Measurements from ENCODE around the gene TARP.

Gene TARP

DNA sequence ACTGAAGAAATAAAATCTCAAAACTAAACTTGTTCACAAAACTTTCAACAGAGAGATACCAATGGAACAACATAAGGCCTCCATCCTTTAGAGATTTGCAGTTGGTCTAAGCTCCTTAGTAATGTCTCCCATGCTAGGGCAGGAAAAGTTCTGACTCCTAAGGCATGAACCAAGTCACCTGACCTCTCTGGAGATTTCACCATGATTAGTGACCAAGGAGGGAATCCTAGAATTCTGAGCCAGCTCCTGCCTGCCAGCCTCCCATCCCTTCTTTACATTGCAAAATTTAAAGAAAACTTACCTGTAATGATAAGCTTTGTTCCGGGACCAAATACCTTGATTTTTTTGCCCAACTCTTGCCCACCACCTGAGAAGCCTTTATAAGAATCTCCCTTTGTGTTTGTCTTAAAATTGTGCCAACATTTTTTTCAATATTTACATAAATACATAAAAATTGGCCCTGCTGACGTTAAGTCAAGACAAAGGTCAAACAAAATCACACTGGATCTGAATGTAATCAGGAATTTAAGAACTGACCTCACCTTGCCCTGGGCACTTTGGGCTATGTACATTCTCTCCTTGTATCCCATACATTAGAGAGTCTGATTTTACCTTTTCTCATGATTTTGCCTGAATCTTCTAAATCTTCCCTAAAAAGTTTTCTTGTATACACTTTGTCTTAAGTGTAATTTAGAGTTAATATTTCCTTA, at the start of gene TARP:
TSS of gene TARP (minus strand) at position 351 of the 710 bp plus-strand sequence.
- intact Hi-C loops (cut with DNase I), result no loop called here
- DNase-seq (ENCODE audit: low spot score), result no peak

DNA sequence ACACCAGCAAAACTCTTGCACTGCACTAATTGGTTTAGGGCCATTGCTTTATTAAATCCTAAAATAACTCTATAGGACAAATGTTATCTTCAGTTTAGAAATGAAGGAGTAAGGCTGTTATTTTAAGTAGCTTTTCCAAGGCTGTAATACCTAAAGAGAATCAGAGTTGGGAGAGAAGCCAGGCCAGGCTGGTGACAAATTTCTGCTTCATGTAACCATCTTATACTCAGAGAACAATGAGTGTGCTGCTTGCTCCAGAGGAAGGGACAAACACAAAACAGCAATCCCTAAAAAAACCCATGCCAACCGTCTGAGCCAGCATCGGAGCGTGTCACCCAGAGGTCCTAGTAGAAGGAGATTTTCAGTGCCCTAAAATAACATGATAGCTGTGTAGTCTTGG, 49.7 kb upstream of the TARP start:
- no peak for DNase-seq (ENCODE audit: low spot score)
- intact Hi-C loops (cut with DNase I), result no loop called here

DNA sequence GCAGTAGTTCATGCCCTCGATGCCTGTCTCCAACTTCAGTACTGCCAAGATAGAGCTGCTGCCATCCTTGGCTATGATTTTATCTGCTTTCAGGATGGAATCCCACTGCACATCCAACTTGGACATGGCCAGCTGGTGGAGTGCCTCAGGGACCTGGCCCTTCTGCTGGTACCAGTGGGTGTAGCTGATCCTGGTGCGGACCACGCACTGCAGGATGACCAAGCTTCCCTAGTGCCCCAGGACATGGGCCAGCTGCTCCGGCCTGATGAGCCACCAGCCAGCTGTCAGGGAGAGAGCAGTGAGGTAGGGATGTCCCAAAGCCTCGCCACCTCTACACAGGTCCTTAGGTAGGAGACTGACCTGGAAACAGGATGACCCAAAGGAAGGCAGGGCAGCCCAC, 49.0 kb upstream of the TARP start:
- DNase-seq (ENCODE audit: low spot score), result no peak
- intact Hi-C loops (cut with DNase I), result no loop called here

DNA sequence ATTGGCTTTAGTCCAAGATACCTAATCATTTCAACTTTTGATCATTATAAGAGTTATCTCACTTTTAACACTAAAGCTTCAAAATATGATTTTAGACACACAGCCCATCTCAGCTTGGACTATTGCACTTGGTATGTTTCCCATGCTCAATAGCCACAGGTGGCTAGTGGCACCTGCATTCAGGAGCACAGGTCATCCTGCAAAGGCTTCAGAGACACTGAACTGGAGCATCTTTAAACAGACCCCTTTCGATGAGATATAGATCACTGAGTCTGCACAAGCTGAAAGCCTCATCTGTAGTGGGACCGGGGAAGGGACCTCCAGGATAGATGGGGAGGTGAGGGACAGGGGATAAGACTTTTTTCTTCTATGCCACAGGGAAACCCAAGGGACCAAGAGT, 48.5 kb upstream of the TARP start:
- intact Hi-C loops (cut with DNase I), result no loop called here
- no peak for DNase-seq (ENCODE audit: low spot score)

DNA sequence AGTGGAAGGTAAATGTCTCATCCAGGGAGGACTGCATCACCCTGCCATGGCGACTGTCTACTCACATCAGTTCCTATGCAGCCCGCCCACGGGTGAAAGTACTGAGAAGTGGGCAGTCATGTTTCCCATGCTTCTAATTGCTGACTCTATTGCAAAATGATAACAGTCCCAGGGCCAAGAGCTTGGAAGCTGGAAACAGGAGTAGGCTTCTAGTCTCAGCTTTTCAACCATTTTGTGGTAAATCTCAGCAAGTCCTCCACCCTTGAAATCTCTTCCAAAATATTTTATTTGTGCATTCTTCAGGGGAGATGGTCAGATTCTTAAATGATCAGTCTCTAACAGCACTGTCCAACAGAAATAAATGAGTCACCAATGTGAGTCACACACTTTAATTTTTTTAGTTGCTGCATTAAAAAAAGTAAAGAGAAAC, 48.1 kb upstream of the TARP start:
- intact Hi-C loops (cut with DNase I), result no loop called here
- no peak for DNase-seq (ENCODE audit: low spot score)

DNA sequence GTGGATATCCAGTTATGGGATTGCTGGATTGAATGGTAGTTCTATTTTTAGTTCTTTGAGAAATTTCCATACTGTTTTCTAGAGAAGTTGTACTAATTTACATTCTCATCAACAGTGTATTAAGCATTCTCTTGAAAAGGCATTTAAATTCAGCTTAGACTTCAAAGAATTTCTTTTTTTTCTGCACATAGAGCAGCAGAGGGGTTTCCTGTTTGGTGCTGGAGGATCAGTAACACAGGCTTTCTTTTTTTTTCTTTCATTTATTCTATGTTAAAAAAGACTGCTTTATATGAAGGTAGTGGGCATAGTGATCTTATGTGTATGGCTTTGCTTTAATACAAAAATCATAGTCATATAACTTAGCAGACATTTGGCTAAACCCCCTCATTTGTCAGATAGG, 47.6 kb upstream of the TARP start:
- intact Hi-C loops (cut with DNase I), result no loop called here

DNA sequence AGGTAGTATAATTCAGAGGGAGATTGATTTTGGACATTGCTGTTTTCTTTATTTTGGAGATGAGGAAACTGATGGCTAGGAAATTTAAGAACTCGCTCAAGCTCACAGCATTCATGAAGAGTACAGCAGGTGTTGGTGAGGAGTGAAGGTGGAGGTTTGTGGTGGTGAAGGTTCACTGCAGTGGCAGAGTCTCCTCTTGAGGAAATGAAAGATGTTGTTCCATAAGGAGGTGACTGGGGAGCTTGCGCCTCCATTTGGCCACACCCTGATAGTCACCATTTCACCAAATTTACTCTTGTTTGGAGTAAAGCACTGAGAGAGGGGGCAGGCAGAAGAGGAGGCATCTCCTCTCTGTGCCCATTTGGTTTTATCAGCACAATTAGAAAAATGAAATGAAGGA, 46.4 kb upstream of the TARP start:
- intact Hi-C loops (cut with DNase I), result no loop called here
- no peak for DNase-seq (ENCODE audit: low spot score)

More for the DNA sequence above, 47.6 kb upstream of the TARP start:
- DNase-seq (ENCODE audit: low spot score), result no peak

DNA sequence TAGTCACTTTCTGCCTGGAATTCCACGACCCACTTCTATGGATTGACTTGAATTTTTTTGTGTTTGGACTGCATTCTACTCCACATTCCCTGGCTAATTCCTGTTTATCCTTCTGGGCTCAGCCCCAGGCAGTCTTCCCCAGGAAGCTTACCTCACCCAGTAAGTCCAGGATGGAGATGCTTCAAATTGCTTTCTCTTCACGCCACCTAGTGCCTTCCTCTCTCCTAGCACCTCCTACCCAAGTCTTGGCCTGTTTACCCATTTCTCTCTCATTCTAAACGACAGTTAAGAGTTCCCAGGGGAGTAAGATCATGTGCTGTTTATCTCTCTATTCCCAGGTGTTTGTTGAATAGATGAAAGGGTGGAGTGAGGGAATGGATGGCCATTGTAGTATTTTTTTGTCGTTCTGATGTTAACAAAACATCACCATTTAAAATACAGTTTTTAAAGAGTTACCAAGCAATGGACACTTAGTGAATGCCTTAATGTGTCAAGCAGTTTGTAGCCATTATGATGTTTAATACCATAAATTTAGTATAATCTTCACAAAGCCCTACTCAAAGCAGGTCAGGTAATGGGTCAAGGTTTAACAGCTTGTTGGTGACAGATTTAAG, 45.5 kb upstream of the TARP start:
- intact Hi-C loops (cut with DNase I), result no loop called here

DNA sequence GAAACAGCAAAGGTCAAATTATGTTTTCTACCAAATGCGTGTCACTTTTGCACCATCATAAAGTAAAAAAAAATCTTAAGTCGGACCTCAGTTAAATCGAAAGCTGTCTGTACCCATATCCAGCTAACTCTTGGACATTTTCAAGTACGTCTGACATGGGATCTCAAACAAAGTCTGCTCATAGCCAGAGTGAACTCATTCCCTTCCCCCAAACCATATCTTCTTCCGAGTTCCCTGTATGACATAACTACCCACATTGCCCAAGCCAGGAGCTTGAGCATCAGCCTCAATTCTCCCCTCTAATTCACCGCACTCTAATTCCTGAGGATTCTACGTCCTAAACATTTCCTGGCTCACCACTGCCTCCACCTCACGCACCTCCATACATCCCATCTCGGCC, 44.8 kb upstream of the TARP start:
- DNase-seq (ENCODE audit: low spot score), result no peak
- intact Hi-C loops (cut with DNase I), result no loop called here

More for the DNA sequence above, 45.5 kb upstream of the TARP start:
- DNase-seq (ENCODE audit: low spot score), result no peak

DNA sequence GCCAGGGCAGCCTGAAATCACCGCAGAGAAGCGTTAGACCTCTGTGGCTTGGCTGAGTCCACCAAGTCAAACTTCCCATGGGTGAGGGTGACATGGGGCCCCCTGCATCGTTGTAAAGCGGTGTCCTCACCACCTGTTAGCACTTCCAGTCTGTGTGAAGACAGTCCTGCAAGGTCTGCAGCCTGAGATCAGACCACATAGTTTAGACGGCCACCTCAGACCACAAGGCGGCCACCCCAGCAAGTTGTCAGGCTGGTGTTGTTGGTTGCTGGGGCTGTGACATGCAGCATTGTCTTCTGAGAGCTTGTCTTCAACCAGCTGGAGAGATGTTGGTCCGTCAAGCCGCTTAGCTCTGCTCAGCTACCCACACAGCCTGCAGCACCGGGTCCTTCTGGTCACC, 44.1 kb upstream of the TARP start:
- intact Hi-C loops (cut with DNase I), result no loop called here
- no peak for DNase-seq (ENCODE audit: low spot score)

DNA sequence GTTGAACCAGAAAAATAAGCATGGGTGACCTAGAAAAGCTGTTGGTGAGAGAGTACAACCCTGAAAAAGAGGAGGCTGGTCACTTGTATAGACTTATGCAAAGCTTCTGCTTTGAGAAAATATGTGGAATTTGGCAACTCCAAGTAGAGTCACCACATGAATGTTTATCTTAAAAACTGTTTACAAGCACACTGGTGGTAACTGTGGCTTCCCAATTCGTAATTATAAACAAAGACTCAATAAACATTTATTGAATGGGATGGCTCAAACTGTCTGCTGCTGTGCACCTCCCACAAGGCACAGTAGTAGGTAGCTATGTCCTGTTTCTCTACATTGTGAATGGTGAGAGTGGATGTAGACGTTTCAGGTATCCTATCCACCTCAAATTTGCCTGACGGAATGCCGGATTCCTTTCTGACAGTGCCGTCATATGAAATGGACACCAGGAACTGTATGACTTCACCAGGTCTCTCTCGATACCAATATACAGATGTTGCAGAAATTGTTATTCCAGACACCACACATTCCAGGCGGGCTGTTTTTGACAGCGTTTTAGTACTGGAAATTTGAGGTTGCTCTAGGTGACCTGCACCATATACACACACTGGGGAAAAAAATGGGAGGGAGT, 43.4 kb upstream of the TARP start:
- DNase-seq (ENCODE audit: low spot score), result no peak
- intact Hi-C loops (cut with DNase I), result no loop called here

DNA sequence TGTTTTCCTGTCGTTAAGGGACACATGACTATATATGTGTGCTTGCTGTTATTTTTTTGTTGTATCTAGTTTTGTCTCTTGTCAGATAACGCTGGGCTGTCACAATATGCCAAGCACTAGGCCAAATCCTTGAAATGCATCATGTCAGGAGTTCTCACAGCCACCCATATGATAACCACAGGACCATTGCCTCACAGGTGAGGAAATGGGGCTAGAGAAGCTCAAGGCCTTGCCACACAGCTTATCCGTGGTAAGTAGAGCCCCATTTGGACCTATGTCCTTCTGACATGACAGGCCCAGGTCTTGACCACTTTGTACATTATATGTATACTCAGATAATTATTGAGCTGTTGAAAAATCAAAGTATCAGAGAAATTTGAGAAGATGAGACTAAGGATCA, 42.0 kb upstream of the TARP start:
- DNase-seq (ENCODE audit: low spot score), result no peak
- intact Hi-C loops (cut with DNase I), result no loop called here

DNA sequence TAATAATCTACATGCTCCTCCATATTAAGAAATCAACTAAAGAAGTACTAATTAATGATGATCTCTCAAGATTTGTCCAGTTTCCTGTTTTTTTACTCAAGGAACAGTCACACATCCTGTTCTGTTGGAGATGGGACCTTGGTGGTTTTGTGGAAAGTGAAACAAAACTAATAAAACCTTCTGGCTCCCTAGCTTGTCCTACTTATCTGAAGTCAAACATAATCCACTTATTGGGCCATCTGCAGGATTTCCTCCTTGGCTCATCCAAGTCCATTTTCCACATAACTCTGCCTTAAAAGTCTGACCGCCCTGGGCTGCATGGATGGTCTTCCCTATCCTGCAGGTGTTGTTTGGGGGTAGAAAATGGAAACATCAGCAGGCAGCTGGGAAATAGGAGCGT, 39.4 kb upstream of the TARP start:
- DNase-seq (ENCODE audit: low spot score), result no peak
- intact Hi-C loops (cut with DNase I), result no loop called here

DNA sequence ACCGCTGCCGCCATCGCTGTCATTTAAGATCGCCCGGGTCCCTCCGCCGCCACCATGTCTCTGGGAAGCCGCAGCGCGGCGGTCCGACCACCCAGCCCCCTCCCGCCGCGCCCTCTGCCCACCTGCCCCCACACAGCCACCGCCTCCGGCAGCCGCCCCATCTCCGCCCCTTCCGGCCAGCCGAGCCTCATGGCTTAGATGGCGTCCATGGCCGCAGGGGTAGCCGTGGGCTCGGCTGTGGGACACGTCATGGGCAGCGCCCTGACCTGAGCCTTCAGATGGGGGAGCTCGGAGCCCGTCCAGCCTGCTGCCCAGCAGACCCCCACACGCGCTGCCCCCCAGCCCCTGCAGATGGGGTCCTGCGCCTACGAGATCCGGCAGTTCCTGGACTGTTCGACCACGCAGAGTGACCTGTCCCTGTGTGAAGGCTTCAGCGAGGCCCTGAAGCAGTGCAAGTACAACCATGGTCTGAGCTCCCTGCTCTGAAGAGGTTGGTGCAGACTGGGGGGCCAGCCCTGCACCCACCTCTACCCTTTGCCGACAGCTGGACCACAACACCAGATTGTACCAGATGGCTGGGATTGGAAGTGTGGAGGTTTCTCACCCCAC, 38.0 kb upstream of the TARP start:
- intact Hi-C loops (cut with DNase I), result no loop called here
- DNase-seq (ENCODE audit: low spot score), result peak; percentile 84

DNA sequence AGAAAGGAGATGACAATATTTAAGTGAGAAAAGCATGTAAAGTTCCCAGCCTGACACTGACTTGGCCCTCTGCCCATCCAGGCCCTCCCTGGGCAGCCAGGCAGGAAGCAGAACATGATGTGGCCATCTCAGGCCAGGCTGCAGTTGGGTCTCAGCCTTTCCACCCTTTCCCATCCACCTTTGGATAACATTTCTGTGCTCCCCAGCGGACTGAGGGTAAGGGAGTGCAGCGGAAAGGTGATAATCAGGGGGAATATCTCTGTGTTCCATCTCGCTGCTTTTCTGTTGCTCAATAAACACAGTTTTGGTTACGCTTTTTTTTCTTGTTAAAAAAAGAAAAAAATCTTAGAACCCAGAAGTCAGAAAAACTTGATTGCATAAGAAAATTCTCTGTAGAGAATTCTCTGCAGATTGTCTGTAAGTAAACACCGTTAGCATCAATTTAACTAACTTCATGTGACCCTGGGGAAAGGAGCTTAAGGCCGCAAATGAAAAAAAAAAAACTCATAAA, 37.2 kb upstream of the TARP start:
- intact Hi-C loops (cut with DNase I), result no loop called here
- peak; percentile 89 for DNase-seq (ENCODE audit: low spot score)

DNA sequence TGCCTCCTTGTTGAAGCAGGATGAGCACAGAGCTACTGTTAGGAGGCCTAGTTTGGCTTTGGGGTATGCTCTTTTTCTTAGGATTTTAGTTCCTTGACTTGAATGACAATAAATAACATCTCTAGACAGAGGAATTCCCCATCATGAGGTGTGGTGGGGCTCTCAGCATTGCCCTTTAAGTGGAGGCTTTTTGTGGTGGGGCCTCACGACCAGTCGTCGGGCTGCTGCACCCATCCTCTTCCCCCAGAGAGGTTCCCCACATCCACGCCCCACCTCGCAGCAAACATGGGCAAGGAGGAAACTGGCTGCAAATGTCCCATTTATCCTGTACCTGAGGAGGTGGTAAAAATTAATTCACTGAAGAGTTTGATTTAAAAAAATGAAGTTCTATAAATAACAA, 36.1 kb upstream of the TARP start:
- DNase-seq (ENCODE audit: low spot score), result no peak
- intact Hi-C loops (cut with DNase I), result no loop called here

DNA sequence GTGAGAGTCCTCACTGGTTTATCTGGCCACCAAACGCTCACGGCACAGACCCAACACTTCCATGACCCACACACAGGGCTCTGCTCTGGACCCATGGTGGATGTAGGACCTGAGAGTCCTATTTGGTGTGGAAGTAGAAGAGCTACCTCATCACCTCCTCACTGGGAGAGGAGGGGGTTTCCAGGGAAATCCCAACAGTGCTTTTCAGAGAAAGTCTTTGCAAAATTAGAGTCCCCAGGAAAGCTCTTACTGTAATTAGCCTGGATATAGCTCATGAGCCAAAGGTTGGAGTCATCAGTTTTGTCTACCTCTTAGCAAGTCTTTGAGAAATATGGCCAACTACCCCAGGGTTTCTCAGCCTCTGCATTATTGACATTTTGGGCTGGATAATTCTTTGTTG, 34.7 kb upstream of the TARP start:
- intact Hi-C loops (cut with DNase I), result no loop called here

DNA sequence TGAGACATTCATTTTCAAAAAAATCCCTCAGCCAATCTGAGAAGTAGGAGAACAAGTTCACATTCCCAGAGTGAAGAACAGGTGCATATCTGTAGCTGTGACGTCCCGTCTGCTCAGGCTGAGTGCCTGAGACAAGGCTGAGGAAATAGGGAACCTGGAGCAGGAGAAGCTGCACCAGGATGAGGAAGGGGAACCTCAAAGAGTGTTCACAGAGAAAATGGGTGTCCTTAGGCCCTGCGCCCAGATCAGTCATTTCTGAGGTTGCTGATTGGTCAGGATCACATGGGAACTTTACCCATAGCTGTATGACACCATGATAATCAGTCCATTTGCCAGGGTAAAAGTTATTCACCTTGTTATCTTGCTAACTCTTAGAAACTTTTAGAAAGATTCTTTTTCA, 34.2 kb upstream of the TARP start:
- intact Hi-C loops (cut with DNase I), result no loop called here
- no peak for DNase-seq (ENCODE audit: low spot score)

More for the DNA sequence above, 34.7 kb upstream of the TARP start:
- DNase-seq (ENCODE audit: low spot score), result no peak

DNA sequence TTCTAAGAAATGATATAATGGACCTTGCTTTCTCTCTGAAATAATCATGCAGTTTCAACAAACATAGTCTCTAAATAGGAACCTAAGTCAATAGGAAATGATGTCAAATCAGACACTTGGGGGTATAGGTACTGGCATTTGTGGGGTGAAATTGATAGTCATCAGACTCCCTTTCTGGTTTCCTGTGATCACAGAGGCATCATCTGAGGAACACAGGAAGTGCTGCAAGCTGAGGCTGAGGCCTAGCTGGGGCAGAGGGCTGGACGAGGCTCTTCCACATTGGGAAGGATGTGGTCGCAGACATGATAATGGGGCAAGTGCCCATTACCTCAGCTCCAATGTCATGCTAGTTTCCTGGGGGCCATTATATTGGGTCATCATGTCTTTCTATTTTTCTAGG, 33.5 kb upstream of the TARP start:
- DNase-seq (ENCODE audit: low spot score), result no peak
- intact Hi-C loops (cut with DNase I), result no loop called here

DNA sequence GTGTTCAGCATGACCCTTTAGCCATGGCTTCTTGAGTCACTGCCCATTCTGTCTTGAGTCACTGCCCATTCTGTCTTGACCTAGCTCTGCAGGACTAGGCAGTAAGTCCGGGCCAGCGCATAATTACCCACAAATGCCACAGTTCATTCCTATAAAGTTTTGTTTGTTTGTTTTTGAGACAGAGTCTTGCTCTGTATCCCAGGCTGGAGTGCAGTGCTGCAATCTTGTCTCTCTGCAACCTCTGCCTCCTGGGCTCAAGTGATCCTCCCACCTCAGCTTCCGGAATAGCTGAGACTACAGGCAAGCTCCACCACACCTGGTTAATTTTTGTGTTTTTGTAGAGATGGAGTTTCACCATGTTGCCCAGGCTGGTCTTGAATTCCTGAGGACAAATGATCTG, 32.7 kb upstream of the TARP start:
- intact Hi-C loops (cut with DNase I), result no loop called here
- no peak for DNase-seq (ENCODE audit: low spot score)
